ENCODE data around the gene HERC2.

Gene HERC2

DNA sequence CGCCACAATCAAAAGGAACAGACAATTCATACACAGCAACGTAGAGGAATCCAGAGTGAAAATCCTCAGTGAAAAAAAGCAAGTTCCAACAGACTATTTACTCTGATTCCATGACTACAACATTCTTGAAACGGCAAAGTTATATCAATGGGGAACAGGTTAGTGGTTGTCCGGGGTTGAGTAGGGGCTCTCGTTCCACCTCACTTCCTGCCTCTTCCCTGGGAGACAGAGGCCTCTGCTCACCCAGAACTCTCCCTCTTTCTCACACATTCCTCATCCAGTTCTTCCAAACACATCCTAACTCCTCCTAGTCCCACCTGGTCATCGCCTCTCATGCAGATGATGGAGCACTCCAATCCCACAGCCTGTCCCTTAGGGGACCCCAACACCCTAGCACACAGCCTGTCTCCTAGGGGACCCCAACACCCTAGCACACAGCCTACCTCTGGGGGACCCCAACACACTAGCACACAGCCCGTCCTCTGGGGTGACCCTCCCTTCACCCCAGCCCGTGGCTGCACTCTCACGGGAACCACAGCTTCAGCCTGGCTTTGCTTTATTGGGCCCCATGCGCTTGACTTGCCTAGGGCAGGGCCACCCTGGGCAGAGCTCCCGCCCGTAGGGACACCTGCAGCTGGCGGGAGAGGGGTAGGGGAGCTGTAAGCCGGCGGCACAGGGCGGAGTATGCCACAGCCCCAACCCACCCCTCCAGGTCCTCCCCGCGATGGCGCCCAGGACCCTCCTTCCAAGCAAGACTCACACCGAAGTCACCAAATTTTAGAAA, 228.0 kb downstream of the HERC2 start:
- no peak for DNase-seq

GRCh38 chr15:28091313-28091712, 230.7 kb downstream of the HERC2 start:
- no peak for DNase-seq

- DNase-seq, result peak; percentile 58
Measured at GRCh38 chr15:28086175-28086703, 235.7 kb downstream of the HERC2 start.

GRCh38 chr15:28085489-28086174, 236.3 kb downstream of the HERC2 start:
- DNase-seq, result no peak

GRCh38 chr15:28084547-28084946, 237.4 kb downstream of the HERC2 start:
- DNase-seq, result no peak

- no peak for DNase-seq
Measured at GRCh38 chr15:28082891-28083684, 238.9 kb downstream of the HERC2 start.

GRCh38 chr15:28081594-28081993, 240.4 kb downstream of the HERC2 start:
- DNase-seq, result no peak

- no peak for DNase-seq
Measured at GRCh38 chr15:28080386-28080785, 241.6 kb downstream of the HERC2 start.

GRCh38 chr15:28079313-28079969, 242.5 kb downstream of the HERC2 start:
- no peak for DNase-seq

DNA sequence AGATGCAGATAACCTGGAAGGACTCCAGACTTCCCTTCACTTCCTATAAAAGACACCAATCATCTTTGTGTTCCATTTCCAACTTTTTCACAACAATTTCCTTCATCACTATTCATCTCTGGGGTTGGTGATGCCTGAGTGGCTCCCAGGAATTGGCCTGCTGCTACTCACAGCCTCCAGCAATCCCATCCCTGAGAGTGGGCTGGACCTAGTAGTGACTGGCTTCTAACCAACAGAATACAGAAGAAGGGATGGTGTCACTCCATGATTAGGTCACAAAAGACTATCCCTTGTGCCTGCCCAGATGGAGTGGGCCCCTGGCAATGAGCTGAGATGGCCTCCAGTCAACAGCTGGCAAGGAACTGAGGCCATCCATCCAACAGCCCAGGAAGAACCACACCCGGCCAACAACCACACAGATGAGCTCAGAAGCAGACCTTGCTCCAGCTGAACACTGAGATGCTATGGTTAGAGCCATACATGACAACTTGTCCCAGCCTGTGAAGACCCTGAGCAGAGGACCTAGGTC, 243.7 kb downstream of the HERC2 start:
- no peak for DNase-seq

DNA sequence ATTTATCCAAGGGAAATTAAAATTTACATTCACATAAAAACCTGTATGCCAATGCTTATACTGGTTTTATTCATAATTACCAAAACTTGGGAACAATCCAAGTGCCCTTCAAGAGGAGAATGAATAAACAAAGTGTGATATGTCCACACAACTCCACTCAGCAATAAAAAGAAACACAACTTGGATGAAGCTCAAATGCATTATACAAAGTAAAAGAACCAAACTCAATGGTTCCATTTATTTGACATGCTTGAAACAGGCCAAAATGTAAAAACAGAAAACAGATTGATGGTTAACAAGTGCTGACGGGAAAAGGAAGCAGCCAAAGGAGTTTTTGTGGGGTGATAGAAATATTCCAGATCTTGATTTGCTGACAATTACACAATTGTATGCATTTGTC, 246.4 kb downstream of the HERC2 start:
- no peak for DNase-seq

DNA sequence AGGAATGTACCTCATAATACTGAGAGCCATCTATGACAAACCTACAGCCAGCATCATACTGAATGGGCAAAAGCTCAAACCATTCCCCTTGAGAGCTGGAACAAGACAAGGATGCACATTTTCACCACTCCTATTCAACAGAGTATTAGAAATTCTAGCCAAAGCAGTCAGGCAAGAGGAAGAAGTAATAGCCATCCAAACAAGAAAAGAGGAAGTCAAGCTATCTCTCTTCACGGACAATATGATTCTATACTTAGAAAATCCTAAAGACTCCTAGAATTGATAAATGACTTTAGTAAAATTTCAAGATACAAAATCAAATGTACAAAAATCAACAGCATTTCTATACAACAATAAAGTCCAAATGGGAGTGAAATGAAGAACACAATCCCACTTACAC, 253.0 kb downstream of the HERC2 start:
- DNase-seq, result no peak

DNA sequence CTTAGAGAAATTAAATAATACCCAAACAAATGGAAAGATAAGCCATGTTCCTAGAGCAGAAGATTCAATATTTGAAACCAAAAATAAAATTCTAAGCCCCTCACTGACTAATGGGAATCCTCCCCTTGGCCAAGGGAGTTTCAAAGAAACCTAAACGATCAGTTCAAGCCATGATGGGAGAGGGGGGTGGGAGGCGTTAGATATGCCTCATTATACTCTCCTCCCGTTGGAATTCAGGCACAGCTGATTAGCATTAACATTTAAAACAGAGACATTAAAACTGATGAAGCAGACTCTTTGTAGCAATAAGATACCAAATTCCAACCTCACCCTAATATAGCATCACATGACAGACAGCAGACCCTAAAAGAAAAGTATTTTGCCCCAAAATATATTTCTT, 255.7 kb downstream of the HERC2 start:
- DNase-seq, result no peak

Data from stimulated activated CD4-positive, alpha-beta T cell treated with anti-CD3 and anti-CD28 coated beads, Interleukin-4, amount 100 ng/mL, for 24 hours (primary cell).